ENCODE data around the gene GFRA3.

The GFRA3 gene

GRCh38 chr5:138246334-138246733 is 28.1 kb downstream of the GFRA3 start:
- Histone ChIP-seq H3K4me2 (no peak overlapping the region), H3K4me1 (ENCODE audit: low read depth, poor library complexity, severe bottlenecking) (no peaks in the 10 kb centered on the region), H2AFZ (ENCODE audit: low read depth) (no peak overlapping the region), H3K79me2 (ENCODE audit: insufficient read depth, low read depth) (no peaks in the 10 kb centered on the region), H3K27ac (no peak overlapping the region), H3K9ac (no peak overlapping the region), H3K27me3 (ENCODE audit: insufficient read depth, low read depth) (no peaks in the 10 kb centered on the region), H4K20me1 (ENCODE audit: insufficient read depth) (no peaks in the 10 kb centered on the region), H3K36me3 (ENCODE audit: insufficient read depth) (no peaks in the 10 kb centered on the region), H3K4me3 (IDR thresholded peaks at IDR 0.05; ENCODE audit: insufficient read depth, low read depth, low read length) (no peak overlapping the region)
- TF ChIP-seq CTCF (conservative IDR thresholded peaks at IDR 0.05; ENCODE audit: low read depth, low read length): no peak

GRCh38 chr5:138245717-138246116 is 28.7 kb downstream of the GFRA3 start:
- no peak for TF ChIP-seq CTCF (conservative IDR thresholded peaks at IDR 0.05; ENCODE audit: low read depth, low read length)

GRCh38 chr5:138243794-138244193 is 30.6 kb downstream of the GFRA3 start:
- TF ChIP-seq CTCF (conservative IDR thresholded peaks at IDR 0.05; ENCODE audit: low read depth, low read length): no peak
- Histone ChIP-seq H3K9ac (no peak overlapping the region), H3K4me1 (ENCODE audit: low read depth, poor library complexity, severe bottlenecking) (no peaks in the 10 kb centered on the region), H3K36me3 (ENCODE audit: insufficient read depth) (no peaks in the 10 kb centered on the region), H3K4me2 (no peak overlapping the region), H2AFZ (ENCODE audit: low read depth) (no peak overlapping the region), H4K20me1 (ENCODE audit: insufficient read depth) (no peaks in the 10 kb centered on the region), H3K79me2 (ENCODE audit: insufficient read depth, low read depth) (no peaks in the 10 kb centered on the region), H3K4me3 (IDR thresholded peaks at IDR 0.05; ENCODE audit: insufficient read depth, low read depth, low read length) (no peak overlapping the region), H3K27me3 (ENCODE audit: insufficient read depth, low read depth) (no peaks in the 10 kb centered on the region), H3K27ac (no peak overlapping the region)

More at GRCh38 chr5:138245717-138246116, 28.7 kb downstream of the GFRA3 start:
- H3K4me1 ChIP-seq (ENCODE audit: low read depth, poor library complexity, severe bottlenecking): no peaks in the 10 kb centered on the region
- H3K36me3 ChIP-seq (ENCODE audit: insufficient read depth): no peaks in the 10 kb centered on the region
- H3K4me3 ChIP-seq (IDR thresholded peaks at IDR 0.05; ENCODE audit: insufficient read depth, low read depth, low read length): no peak overlapping the region
- H3K27ac ChIP-seq: no peak overlapping the region
- H2AFZ ChIP-seq (ENCODE audit: low read depth): no peak overlapping the region
- H3K79me2 ChIP-seq (ENCODE audit: insufficient read depth, low read depth): no peaks in the 10 kb centered on the region
- H3K27me3 ChIP-seq (ENCODE audit: insufficient read depth, low read depth): no peaks in the 10 kb centered on the region
- H4K20me1 ChIP-seq (ENCODE audit: insufficient read depth): no peaks in the 10 kb centered on the region
- no peak overlapping the region for H3K9ac ChIP-seq
- no peak overlapping the region for H3K4me2 ChIP-seq

GRCh38 chr5:138241688-138242571 is 32.5 kb downstream of the GFRA3 start:
- Histone ChIP-seq H3K27ac (no peak overlapping the region), H3K4me2 (no peak overlapping the region), H3K27me3 (ENCODE audit: insufficient read depth, low read depth) (no peaks in the 10 kb centered on the region), H3K4me3 (IDR thresholded peaks at IDR 0.05; ENCODE audit: insufficient read depth, low read depth, low read length) (no peak overlapping the region), H2AFZ (ENCODE audit: low read depth) (no peak overlapping the region), H4K20me1 (ENCODE audit: insufficient read depth) (no peaks in the 10 kb centered on the region), H3K9ac (no peak overlapping the region), H3K36me3 (ENCODE audit: insufficient read depth) (no peaks in the 10 kb centered on the region), H3K4me1 (ENCODE audit: low read depth, poor library complexity, severe bottlenecking) (no peaks in the 10 kb centered on the region), H3K79me2 (ENCODE audit: insufficient read depth, low read depth) (no peaks in the 10 kb centered on the region)
- no peak for TF ChIP-seq CTCF (conservative IDR thresholded peaks at IDR 0.05; ENCODE audit: low read depth, low read length)
